B cell (primary cell): Measurements from ENCODE around the gene U2AF2. TPM values are rescaled to one million over a fixed set of nuclear protein-coding genes. Genes with fewer than 3 reads are reported as not detected.

ENCODE experiments used
- ATAC-seq: fragments of 200-7000 bp; cut with Tn5 transposase; one replicate; pipeline ENCODE4 v1.10.0; 2021; ENCODE audit warnings: low read depth, mild to moderate bottlenecking, moderate number of reproducible peaks, moderate library complexity
- CTCF ChIA-PET: fragments of 350-600 bp; sonication (Branson Sonifier 250); formaldehyde crosslinking; loops from one replicate; lab custom pipeline; 2021; ENCODE audit warnings: antibody characterized with exemption, inconsistent platforms; lab: Charles Lee
- POLR2A ChIA-PET: fragments of 350-600 bp; sonication (Branson Sonifier 250); formaldehyde crosslinking; loops from one replicate; lab custom pipeline; 2021; ENCODE audit warnings: antibody characterized with exemption; lab: Charles Lee
- DNase-seq: peaks from one replicate; pipeline ENCODE4 v3.0.0; 2013
- H2AFZ ChIP-seq: 2 replicates; pipeline ENCODE4 v1.6.1; 2012; ENCODE audit warnings: mild to moderate bottlenecking, low read depth, low read length; ENCODE audit not compliant: insufficient read depth, poor library complexity, severe bottlenecking
- H3K27ac ChIP-seq, 2 donors: 1 replicate in 1 of 2; 2 replicates in 1 of 2; pipeline ENCODE4 v1.5.1; 2012 to 2013; ENCODE audit warnings: low read length in 2 of 2, mild to moderate bottlenecking in 2 of 2, moderate library complexity in 1 of 2
- H3K27me3 ChIP-seq, 4 experiments: fragments of 200-600 bp in 1 of 4; sonication (generic) in 1 of 4; replicated peaks in 1 of 4; 1 replicate in 2 of 4; 2 replicates in 2 of 4; pipeline versions ENCODE4 v1.6.1 to v1.7.0; 2013 to 2016; ENCODE audit warnings: low read length in 3 of 4, mild to moderate bottlenecking in 2 of 4, mixed read lengths in 1 of 4, moderate library complexity in 1 of 4; ENCODE audit not compliant: insufficient read depth in 4 of 4, control insufficient read depth in 3 of 4; ENCODE audit errors: control extremely low read depth in 1 of 4
- H3K36me3 ChIP-seq, 2 experiments: replicated peaks in 1 of 2; 1 replicate in 1 of 2; 2 replicates in 1 of 2; pipeline versions ENCODE4 v1.6.1 to v1.7.1; 2013; ENCODE audit warnings: low read length in 1 of 2; ENCODE audit not compliant: insufficient read depth in 2 of 2, control insufficient read depth in 1 of 2; ENCODE audit errors: control extremely low read depth in 1 of 2, extremely low read depth in 1 of 2
- H3K4me1 ChIP-seq, 2 donors: fragments of 200-600 bp in 1 of 2; sonication (generic) in 1 of 2; 1 replicate in 1 of 2; 2 replicates in 1 of 2; pipeline versions ENCODE4 v1.5.1 to v1.6.1; 2013 to 2017; ENCODE audit warnings: low read length in 2 of 2; ENCODE audit not compliant: control insufficient read depth in 2 of 2, insufficient read depth in 2 of 2
- H3K4me2 ChIP-seq: replicated peaks from 2 replicates; pipeline ENCODE3; 2012; ENCODE audit warnings: mild to moderate bottlenecking, low read depth, low read length; ENCODE audit not compliant: poor library complexity, severe bottlenecking
- H3K4me3 ChIP-seq, 5 experiments: fragments of 200-600 bp in 1 of 5; sonication (generic) in 1 of 5; 1 replicate in 3 of 5; 2 replicates in 2 of 5; pipeline versions ENCODE4 v1.5.1 to v1.7.0; 2011 to 2016; ENCODE audit warnings: low read length in 4 of 5, mild to moderate bottlenecking in 4 of 5, low read depth in 2 of 5, control low read depth in 1 of 5, moderate library complexity in 1 of 5; ENCODE audit not compliant: insufficient read depth in 1 of 5; ENCODE audit errors: control extremely low read depth in 1 of 5, extremely low read depth in 1 of 5
- H3K79me2 ChIP-seq: fragments of 200-600 bp; sonication (generic); one replicate; pipeline ENCODE4 v1.6.0; 2016; ENCODE audit warnings: low read length; ENCODE audit not compliant: control insufficient read depth, insufficient read depth
- H3K9ac ChIP-seq: fragments of 200-600 bp; sonication (generic); 2 replicates; pipeline ENCODE4 v1.6.1; 2017; ENCODE audit warnings: mild to moderate bottlenecking, low read length, moderate library complexity
- H3K9me3 ChIP-seq, 3 donors: one replicate each; pipeline versions ENCODE4 v1.6.1 to v1.7.1; 2013; ENCODE audit warnings: low read length in 2 of 3; ENCODE audit not compliant: control insufficient read depth in 2 of 3, insufficient read depth in 1 of 3; ENCODE audit errors: control extremely low read depth in 1 of 3
- H4K20me1 ChIP-seq: 2 replicates; pipeline ENCODE4 v1.6.0; 2012; ENCODE audit warnings: mild to moderate bottlenecking, low read length; ENCODE audit not compliant: insufficient read depth, control insufficient read depth, poor library complexity, severe bottlenecking
- H3K27ac Mint-ChIP-seq: one replicate; pipeline ENCODE4 v1.8.0; 2021; ENCODE audit warnings: mixed read lengths
- H3K27me3 Mint-ChIP-seq: one replicate; pipeline ENCODE4 v1.8.0; 2021; ENCODE audit warnings: mixed read lengths
- H3K4me1 Mint-ChIP-seq: one replicate; pipeline ENCODE4 v1.8.0; 2021; ENCODE audit warnings: mixed read lengths
- H3K4me3 Mint-ChIP-seq: one replicate; pipeline ENCODE4 v1.8.0; 2021; ENCODE audit warnings: mixed read lengths
- H3K9me3 Mint-ChIP-seq: one replicate; pipeline ENCODE4 v1.8.0; 2022; ENCODE audit warnings: mixed read lengths; ENCODE audit not compliant: insufficient read depth
- CTCF ChIP-seq: fragments of 200-600 bp; IDR thresholded peaks from one replicate; pipeline ENCODE4 v1.8.0; 2022; ENCODE audit warnings: antibody characterized with exemption, mild to moderate bottlenecking
- EZH2 ChIP-seq: IDR thresholded peaks from 2 replicates; pipeline ENCODE4 v1.6.1; 2012; ENCODE audit warnings: borderline replicate concordance, low read depth, mild to moderate bottlenecking, moderate library complexity, low read length; ENCODE audit not compliant: insufficient read depth, poor library complexity, severe bottlenecking
- WGBS: methylation state at CpG from one replicate; pipeline ENCODE4 v1.1.5; 2013; ENCODE audit warnings: missing lambda C conversion rate; ENCODE audit not compliant: insufficient coverage; 5-methylcytosine and 5-hydroxymethylcytosine counted together
- intact Hi-C: fragments of 100-400 bp; cut with micrococcal nuclease; formaldehyde crosslinking; loops from one replicate; pipeline ENCODE4 v1.10.0; 2022
- polyA plus RNA-seq: library from polyadenylated mRNA; depleted of rRNA; stranded (reverse); fragments of >200 nt; gene quantifications from 2 replicates; pipeline ENCODE4 v1.2.3, GENCODE V29; 2012
- total RNA-seq, 2 donors: library from RNA; stranded (reverse); fragments of 120-200 nt in 1 of 2; gene quantifications; 1 replicate in 1 of 2; 2 replicates in 1 of 2; pipeline versions ENCODE4 v1.2.3 to v1.2.4, GENCODE V29; 2013 to 2022

Gene U2AF2
- total and polyA plus RNA-seq, 2 donors (not counting 1 experiment from before 2014, with no cell fraction given), result 275 to 300 TPM

- H3K36me3 ChIP-seq, result peaks cover 0 to 74% of the 10 kb centered on the region in 2 experiments
- CTCF ChIA-PET, result no interaction called here
Observed at GRCh38 chr19:55680339-55681130, 25.7 kb downstream of the U2AF2 start.

More at GRCh38 chr19:55680339-55681130, 25.7 kb downstream of the U2AF2 start:
- Mint-ChIP-seq H3K4me1 (peaks cover 63% of the 10 kb centered on the region), H3K4me3 (no peak overlapping the region), H3K27ac (peak overlapping the region; percentile 15), H3K27me3 (no peaks in the 10 kb centered on the region), H3K9me3 (no peaks in the 10 kb centered on the region)
- intact Hi-C loops, result no loop called here
- Histone ChIP-seq H2AFZ (no peak overlapping the region), H3K4me2 (no peak overlapping the region), H3K79me2 (peaks cover 93% of the 10 kb centered on the region), H3K27ac (no peak overlapping the region), H4K20me1 (peaks cover 78% of the 10 kb centered on the region), H3K9ac (no peak overlapping the region), H3K4me1 (peaks cover 50 to 63% of the 10 kb centered on the region in 2 donors), H3K9me3 (peaks cover 0 to 2% (median 0%) of the 10 kb centered on the region in 3 donors), H3K27me3 (no peaks in the 10 kb centered on the region), H3K4me3 (no peak overlapping the region)
- ATAC-seq, result no peak
- POLR2A ChIA-PET, result no interaction called here
- 97% methylated on average over 17 of the region's 20 CpGs for WGBS
- DNase-seq, result no peak
- TF ChIP-seq CTCF, result no peak
- TF ChIP-seq EZH2, result no peak
